Right ventricle myocardium superior (tissue), 1 donor: Measurements from ENCODE around the gene SLIT3. TPM values are rescaled to one million over a fixed set of nuclear protein-coding genes. Genes with fewer than 3 reads are reported as not detected.
A peak's percentile ranks its signal among the peaks of the same experiment; 100 is the strongest.

Experiments
- ATAC-seq: fragments of 200-7000 bp; cut with Tn5 transposase; one replicate; pipeline ENCODE4 v1.9.1; 2020; ENCODE audit warnings: mild to moderate bottlenecking; ENCODE audit not compliant: poor library complexity
- DNase-seq: peaks from one replicate; pipeline ENCODE4 v3.0.0-alpha.2; 2020
- intact Hi-C: fragments of 100-400 bp; cut with DNase I; formaldehyde crosslinking; loops from one replicate; pipeline ENCODE4 v1.11.2; 2022
- total RNA-seq: library from RNA; stranded (reverse); fragmentation: NEBNext Ultra II Directional; extraction: Animal tissue kit (Norgen Biotek cat#: 25700); gene quantifications from one replicate; pipeline ENCODE4 v1.2.1, GENCODE V29; 2021
- donor health status: DM: no; HTN: yes; CAD: no; lungs with severe emphysema.

Gene SLIT3
- total RNA-seq, 1 donor from 2014 or later: 12.5 TPM

DNA sequence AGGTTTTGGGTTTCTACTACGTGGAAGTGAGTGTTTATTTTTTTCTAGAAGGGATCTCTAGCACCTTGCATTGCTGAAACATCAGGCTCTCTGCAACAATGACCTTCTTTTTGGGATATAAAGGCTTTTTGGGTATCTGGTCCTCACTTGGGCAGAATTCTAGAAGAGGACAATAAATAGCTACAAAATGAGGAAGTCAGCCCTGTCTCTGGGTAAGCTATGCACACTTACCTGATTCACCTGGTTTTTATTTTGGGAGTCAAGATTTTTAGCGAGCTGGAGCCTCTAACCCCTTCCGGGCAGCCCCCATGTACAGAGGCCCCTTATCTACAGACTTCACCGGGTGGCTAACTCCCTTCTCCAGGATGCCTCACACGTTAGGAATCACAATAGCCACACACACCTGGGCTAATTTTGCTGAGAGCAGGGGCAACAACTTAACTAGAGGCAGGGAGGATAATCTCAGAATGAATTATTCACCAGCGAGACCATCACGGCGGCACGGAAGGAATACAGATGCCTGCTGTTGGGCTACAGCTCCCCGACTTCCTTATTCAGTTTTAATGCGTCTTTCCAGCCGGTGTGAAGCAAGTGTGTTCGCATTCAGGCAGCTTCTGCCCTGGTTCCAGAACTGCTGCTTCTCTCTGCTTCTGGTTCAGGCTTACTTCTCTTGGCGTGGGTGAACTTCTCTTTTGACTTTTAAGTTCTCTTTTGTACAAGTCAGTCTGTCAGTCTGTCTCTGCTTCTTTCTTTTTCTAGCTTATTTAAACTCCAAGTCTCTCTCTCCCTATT is 380.7 kb downstream of the SLIT3 start:
- ATAC-seq: no peak
- intact Hi-C loops: no loop called here

DNA sequence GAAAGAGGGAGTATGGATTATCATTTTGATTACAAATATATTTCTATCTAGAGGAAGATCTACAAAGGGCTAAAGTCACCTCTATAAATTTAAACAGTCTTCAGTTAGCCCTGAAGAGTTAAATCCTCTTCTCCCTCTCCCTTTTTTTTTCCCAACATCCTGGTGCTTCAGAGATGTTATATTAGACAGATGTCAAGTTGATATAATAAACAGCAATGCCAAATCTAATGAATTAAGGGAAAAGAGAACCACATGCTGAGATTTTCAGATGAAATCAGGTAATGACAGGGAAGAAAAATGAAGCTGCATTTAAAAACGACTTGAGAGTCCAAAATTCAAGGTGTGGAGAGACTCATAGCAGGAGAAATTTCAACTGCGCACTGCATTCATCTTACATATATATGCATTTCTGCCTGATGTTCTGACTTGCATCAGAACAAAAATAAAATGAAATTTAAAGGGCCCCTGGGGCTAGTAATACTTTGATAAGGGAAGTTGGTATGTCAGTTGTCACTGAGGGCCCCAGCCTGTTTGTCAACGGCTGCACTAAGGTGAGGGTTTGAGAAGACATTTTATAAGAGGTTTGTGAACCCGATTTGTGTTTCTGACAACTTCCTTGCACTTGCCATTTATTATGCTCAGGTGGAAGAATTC is 382.9 kb downstream of the SLIT3 start:
- intact Hi-C loops: no loop called here
- ATAC-seq: no peak
- no peak for DNase-seq

More for the DNA sequence above, 380.7 kb downstream of the SLIT3 start:
- DNase-seq: no peak

DNA sequence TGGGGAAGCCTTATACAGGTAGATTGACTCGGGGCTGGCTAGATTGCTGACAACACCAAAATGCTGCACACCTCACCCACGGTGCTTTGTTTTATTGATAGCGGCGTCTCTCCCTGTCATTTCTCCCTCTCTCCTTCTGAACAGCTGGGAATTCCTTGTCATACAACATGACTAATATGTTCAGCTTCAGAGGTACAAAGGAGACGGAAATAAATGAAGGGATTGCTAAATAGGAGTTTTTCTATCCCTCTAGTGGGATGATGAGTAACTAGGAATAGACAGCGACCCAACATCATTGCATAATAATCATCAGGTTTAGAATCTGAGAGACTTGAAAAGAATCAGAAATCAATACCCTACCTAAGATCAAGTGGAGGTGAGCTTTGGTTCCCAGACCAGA is 384.1 kb downstream of the SLIT3 start:
- ATAC-seq: no peak
- intact Hi-C loops: no loop called here
- DNase-seq: no peak

DNA sequence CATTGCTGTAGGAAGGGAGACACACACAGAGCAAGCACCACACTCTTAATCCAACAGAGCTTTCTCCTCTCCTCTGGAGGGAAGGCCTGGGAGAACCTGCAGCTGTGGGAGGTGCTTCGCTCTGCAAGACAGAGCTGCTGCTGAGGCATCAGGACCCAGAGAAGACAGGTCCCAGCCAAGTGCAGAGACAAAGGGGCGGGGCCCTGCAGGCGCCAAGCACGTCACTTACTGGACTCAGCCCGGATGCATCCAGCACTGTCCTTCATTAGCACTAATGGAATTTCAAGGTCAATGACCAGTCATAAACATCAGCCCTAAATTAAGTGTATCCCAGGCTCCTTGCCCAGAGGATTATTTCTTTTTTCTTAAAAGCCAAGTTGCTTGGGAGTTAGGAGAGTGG is 384.7 kb downstream of the SLIT3 start:
- peak; percentile 57 for DNase-seq
- ATAC-seq: peak; percentile 52
- intact Hi-C loops: no loop called here

DNA sequence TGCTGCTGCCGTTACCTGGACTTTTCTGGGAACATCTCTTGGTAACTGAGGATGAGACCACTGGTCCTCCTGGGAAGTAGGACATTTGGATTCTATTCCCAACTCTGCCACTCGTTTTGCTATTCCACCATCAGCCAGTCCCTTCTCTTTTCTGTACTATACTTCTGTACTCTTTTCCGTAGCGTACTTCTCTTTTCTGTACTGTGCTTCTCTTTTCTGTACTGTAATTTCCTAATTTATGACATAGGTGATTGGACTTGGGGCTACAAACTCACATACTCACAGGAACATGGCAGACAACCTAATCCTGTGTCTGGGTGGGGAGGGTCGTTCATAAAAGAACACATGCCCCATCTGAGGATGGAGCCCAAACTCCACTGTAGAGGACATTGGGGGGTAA is 386.4 kb downstream of the SLIT3 start:
- DNase-seq: no peak
- intact Hi-C loops: no loop called here
- no peak for ATAC-seq

DNA sequence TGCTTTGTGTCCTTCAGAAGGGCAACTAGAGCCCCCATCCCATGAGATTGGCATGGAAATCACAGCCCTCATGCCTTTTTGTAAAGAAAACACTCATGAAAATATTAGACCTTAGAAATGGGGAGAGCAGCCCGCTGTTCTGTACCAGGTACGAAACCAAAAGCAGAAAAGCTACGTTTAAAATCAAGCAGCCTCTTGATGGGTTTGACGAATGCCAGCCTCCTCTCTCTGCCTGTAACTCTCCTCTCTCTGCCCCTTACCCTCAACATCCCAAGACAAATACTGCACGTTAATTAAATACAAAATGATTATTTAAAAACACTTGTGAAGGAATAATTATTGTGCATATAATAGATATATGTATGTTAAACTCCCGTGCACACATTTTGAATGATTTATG is 390.1 kb downstream of the SLIT3 start:
- ATAC-seq: no peak
- DNase-seq: no peak
- intact Hi-C loops: no loop called here

DNA sequence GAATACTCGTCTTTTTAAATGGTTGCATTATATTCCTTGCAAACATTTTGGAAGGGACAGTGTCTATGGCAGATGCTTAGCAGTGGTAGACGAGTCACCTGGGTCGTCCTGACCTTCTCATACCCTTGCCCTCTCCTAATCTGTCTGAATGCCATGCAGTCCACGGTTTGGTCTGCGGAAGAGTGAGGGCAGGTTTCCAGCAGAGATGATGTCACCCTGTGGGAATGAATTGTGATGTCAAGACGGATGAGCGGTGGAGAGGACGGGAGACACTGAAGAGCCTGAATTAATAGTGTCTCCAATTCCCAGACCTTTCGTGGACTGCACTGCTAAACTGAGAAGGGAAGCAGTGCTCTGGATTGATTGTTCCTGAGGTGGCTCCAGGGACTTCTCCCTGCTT is 392.7 kb downstream of the SLIT3 start:
- intact Hi-C loops: no loop called here
- peak; percentile 85 for ATAC-seq
- no peak for DNase-seq

DNA sequence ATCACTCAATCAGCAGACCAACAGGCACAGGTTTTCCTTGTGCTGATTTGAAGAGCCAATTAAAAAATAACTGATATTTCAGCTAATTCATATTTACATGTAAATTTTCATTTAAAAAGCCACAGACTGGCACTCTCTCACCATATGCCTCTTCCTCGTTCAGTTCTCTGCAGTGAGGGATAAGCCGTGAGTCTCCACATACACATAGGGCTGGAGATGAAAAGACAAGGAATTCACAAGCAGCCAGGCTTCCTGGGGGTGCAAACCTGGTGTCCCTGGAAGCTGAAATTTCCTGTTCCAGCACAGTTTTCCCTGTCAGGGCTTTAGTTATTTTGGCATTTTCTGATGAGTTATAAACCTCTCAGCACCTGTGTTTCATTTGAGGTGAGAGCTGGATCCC is 397.9 kb downstream of the SLIT3 start:
- DNase-seq (no peak), ATAC-seq (no peak)
- intact Hi-C loops: no loop called here

DNA sequence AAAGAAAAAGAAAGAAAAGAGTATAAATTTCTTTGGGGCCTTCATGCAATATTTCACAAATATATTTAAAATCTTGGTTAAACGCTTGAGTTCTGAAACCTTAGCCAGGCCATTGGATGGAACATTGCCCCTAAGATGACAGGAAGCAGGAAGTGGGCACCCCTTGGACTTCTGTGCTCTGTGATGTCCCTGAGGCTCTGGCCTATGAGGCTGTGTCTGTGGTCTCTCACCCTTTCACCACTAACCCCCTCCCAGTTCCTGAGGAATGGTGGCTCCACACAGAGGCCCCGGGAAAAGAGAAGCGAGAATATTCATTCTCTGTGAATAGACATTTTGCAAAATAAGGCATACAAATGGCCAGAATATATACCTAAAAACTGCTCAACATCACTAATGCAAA is 401.3 kb downstream of the SLIT3 start:
- DNase-seq (no peak), ATAC-seq (no peak)
- intact Hi-C loops: no loop called here

DNA sequence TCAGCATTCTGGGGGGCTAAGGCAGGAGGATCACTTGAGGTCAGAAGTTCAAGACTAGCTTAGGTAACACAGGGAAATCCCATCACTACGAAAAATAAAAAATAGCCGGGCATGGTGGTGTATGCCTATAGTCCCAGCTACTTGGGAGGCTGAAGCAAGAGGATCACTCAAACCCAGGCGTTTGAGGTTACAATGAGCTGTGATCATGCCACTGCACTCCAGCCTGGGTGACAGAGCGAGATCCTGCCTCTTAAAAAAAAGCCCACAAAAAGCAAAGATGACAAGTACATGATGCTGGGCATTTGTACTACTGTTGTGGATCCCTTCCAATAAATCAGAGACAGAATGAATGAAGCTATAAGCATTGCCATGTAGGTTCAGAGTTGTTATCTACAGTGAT is 401.7 kb downstream of the SLIT3 start:
- no peak for ATAC-seq
- DNase-seq: no peak
- intact Hi-C loops: no loop called here

DNA sequence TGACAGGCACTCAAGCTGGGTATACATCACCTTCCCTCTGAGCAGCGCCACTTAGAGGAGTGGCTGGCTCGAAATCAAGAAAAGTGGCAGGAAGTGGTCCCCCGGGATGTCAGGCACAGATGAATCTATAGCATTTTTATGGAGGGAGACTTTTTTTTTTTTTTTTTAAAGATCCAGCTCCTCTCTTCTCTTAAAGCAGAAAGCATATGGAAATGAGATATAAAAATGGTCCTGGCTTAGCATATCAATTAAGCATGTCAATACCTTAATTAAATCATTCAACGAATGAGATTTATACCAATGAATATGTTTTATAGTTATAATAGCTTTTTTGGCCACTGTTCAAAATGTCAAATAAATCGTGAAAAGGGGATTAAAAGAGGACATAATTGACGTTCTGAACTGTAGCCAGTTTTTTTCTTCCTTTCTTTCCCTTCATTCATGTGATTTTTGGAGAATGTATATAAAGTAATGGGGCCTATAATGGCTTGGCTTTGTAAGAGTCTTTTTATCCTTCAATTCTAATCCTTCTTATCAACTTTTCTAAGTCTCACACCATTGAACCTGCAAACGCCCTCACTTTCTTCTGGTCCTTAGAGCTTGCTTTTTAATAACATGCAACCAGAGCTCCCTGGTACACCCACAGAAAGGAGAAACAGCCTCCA is 402.6 kb downstream of the SLIT3 start:
- DNase-seq: no peak
- no peak for ATAC-seq
- intact Hi-C loops: no loop called here

DNA sequence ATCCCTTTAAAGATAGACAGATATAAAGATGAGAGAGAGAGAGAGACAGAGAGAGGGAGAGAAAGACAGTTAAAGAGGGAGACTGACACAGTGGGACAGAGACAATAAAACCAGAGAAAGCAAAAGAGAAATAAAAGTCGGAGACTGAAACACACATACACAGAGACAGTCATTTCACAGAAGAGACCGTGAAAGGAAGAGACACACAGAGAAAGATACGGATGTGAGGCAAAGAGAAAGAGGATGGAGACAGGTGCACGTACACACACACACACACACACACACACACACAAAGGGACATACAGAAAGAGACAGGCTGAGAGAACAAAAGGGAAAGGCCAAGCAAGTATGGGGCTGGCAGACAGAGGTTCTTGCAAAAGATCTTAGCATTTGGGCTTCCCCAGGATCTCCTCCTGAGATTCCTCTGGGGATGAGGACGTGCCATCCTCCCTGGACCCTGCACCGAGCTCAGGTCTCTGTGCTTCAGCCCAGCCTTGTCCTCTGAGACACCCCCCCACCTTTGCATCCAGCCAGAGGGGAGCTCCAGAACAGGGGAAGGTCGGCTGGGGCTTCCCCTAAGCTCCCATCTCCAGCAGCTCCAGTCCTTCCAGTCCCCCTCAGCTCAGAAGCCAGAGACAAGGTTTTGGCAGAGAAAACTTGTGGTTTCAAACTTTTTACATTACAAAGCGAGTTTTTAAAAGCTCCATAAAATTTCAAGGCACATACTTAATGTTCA is 403.4 kb downstream of the SLIT3 start:
- DNase-seq (no peak), ATAC-seq (no peak)
- intact Hi-C loops: no loop called here

DNA sequence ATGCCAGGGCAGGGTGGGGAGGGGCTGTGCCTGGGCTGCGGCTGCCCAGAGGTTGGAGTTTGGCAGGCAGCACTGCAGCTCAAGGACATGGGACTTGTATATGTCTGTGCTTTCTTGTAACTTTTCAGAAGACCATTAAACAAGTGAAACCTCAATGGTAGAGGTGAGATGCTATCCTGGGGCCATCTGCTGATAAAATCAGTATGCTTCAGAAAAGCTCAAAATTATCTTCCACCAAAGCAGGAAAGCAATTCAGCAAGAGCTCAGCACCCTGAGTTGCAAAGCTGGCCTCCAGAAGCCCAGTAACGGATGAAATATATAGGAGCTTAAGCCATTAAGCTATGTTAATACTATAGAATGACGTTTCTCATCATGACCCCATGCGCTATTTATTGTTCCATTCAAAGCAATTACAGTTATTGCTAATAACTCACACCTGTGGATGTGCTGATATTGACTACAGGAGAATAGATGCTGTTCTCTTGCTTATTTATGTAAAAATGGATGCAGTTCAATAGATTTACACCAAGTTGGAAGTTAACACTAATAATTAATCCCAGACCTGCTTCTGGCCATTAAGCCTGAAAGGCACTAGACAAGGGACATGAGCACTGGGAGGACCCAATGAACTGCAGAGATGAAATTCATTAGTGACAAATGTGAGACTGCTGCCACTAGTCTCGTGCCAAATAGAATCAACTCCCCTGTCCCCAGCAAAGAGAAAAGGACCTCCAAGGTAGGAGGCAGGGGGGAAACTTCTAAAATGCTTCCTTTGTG is 405.5 kb downstream of the SLIT3 start:
- ATAC-seq (no peak), DNase-seq (no peak)
- intact Hi-C loops: no loop called here

DNA sequence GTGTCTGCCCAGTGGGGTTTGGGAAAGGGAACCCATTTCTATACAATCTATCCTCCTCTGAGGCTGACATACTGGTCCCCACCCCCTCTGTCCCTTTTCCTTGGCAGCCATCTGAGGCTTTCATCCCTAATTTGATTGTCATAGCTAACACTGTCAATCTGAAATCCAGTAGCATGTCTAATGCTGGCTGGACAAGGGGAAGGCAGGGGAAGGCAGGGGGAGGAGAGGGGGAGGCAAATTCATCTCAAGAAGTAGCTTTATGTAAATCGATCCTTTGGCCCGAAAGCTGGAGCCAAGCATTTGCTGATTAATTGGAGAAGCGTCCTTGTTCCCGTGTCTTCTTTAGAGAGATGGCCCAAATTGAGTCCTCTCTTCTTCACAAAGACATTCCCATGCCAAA is 407.7 kb downstream of the SLIT3 start:
- DNase-seq (no peak), ATAC-seq (no peak)
- intact Hi-C loops: no loop called here

DNA sequence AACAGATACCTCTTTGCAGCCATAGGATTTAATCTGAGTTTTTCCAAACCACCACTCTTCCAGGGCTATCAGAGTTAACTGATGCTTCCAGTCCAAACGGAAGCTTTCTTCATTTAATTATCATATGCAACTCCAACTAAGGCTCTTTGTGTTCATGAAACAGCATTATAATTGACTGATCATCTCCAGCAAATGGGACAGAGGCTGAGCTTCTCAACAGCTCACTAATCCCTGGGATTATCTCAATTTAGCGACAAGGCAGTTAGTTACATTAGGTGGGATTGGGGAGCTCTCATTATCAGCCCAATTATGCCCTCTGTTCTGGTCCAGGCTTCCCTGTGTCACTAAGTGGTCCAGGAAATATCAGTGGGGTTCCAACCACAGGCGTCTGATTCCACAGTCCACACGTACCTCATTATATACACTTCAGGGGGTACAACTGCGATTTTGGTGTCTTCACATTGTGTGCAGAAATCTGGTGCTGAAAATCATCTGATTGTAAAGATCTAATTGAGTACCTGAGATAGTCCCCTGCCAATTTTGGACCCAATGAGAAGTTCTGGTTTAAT is 408.2 kb downstream of the SLIT3 start:
- ATAC-seq (no peak), DNase-seq (no peak)
- intact Hi-C loops: no loop called here

DNA sequence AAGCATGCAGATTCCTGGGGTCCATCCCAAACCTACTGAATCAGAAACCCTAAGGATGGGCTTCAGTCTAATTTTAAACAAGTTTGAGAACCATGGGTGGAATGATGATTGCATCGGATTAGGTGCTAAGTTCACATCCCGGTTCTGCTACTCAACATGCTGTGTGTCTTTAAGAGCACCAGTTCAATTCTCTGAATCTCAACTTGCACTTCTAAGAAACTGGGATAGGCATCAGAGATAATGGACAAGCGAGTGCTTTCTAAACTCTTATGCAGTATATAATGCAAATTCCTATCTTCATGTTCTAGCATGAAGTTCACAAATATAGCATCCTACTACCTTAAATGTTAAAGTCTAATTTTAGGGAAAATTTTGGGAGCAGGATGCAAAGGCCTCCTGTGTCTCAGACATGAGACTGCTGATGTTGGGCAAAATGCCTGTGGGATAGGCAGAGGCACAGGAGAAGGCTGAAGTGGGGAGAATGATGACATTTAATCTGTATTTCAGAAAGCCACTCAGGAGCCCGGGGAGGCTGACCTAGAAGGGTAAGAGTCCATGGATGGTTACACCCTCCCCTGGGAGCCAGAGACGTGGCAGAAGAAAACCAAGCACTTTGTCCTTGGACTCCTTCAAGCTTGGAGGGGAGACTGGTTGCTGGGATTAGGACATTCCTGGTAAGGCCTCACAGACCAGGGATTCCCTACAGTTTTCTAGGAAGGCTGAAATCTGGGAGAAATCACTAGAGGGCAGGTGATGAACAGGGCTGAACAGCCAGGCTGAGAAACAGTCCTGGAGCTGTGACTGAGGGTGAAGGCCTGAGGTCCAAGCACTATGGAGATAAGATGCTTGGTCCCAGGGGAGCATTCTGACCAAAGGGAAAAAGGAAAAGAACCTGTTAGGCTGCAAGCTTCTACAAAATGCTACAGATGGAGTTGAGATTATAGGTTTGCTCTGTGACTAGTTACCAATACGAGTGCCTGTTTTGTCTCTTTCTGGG is 409.8 kb downstream of the SLIT3 start:
- DNase-seq (no peak), ATAC-seq (no peak)
- intact Hi-C loops: no loop called here

DNA sequence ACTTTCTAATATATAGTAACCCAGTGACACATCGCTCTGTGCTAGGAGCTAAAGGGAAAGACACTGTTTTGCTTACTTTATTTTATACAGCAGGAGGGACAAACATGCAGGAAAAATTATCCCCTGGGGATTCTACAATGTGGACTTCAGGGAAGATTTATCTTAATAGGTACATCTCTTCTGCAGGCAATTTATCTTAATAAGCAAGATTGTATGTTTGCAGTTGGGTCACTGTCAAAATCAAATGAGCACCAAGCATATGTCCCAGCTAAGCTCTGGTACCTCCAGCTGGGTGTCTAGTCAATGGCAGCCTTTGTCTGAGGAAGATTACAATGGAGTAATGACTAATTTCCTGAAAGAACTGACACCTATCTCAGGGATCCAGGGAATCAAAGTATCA is 411.9 kb downstream of the SLIT3 start:
- DNase-seq (no peak), ATAC-seq (no peak)
- intact Hi-C loops: no loop called here
